ENCODE data around the gene VCAN. TPM values are rescaled to one million over a fixed set of nuclear protein-coding genes. Genes with fewer than 3 reads are reported as not detected.

VCAN gene
- total and polyA plus RNA-seq, 3 donors from 2014 or later = 15.7 to 23.4 (median 22.8) TPM

DNA sequence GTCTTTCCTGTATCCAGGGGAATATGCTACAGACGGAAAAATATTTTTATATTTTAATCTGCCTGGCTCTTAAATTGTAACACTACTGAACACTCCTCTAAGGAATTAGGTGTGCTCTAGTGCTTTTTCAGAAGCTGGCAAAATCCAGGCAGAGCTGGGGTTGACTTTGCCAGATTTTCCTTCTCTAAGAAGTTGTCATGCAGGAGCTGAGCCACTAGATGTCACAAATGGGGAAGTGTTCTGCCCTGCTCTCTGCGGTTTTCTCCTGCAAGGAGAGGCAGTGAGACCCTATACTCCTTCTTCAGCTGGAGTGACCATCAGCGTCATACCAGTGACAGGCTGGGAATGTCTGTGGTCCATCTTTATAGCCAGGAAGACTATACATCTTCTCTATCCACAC lies 136.6 kb downstream of the VCAN start:
- 22 to 30% methylated on average over 3 of the region's 3 CpGs for WGBS, 2 donors
- no peaks in the 10 kb centered on the region for H3K9me3 ChIP-seq
- no peaks in the 10 kb centered on the region for H3K27me3 ChIP-seq
- no peaks in the 10 kb centered on the region for H3K4me1 ChIP-seq
- TF ChIP-seq, protein P1, sequence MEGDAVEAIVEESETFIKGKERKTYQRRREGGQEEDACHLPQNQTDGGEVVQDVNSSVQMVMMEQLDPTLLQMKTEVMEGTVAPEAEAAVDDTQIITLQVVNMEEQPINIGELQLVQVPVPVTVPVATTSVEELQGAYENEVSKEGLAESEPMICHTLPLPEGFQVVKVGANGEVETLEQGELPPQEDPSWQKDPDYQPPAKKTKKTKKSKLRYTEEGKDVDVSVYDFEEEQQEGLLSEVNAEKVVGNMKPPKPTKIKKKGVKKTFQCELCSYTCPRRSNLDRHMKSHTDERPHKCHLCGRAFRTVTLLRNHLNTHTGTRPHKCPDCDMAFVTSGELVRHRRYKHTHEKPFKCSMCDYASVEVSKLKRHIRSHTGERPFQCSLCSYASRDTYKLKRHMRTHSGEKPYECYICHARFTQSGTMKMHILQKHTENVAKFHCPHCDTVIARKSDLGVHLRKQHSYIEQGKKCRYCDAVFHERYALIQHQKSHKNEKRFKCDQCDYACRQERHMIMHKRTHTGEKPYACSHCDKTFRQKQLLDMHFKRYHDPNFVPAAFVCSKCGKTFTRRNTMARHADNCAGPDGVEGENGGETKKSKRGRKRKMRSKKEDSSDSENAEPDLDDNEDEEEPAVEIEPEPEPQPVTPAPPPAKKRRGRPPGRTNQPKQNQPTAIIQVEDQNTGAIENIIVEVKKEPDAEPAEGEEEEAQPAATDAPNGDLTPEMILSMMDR (IDR thresholded peaks at IDR 0.05) = peak in 2 of 3 experiments; percentile 7 to 26
- TF ChIP-seq POLR2A (IDR thresholded peaks at IDR 0.05) = no peak
- H3K36me3 ChIP-seq (ENCODE audit: low read depth, missing control alignments) = no peaks in the 10 kb centered on the region
- no peak overlapping the region for H3K27ac ChIP-seq
- DNase-seq = peak; percentile 41
- no peak overlapping the region for H3K4me3 ChIP-seq
- intact Hi-C loops (cut with DNase I; ENCODE audit: low total_unique reads) = no loop called here

DNA sequence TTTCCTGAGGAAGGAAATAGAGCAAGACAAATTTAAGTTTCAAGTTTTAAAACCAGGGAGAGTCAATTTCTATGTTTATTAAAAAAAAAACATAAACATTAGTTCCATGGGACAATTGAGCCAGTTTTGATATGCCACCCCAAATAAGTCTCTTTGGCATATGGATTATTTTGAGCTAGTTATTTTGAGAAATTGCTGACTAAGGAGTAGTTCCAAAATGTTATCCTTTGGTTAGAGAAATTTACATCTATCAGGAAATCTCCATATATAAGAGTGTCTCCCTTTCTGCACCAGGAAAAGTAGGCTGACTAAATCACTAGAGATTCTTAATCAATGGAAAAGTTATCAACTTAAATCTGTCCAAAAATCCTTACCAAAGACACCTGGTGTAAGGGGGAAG lies 143.3 kb downstream of the VCAN start:
- TF ChIP-seq, protein P1 (IDR thresholded peaks at IDR 0.05) = no peak
- no peak for TF ChIP-seq POLR2A (IDR thresholded peaks at IDR 0.05)
- H3K27me3 ChIP-seq = no peaks in the 10 kb centered on the region
- intact Hi-C loops (cut with DNase I; ENCODE audit: low total_unique reads) = no loop called here

DNA sequence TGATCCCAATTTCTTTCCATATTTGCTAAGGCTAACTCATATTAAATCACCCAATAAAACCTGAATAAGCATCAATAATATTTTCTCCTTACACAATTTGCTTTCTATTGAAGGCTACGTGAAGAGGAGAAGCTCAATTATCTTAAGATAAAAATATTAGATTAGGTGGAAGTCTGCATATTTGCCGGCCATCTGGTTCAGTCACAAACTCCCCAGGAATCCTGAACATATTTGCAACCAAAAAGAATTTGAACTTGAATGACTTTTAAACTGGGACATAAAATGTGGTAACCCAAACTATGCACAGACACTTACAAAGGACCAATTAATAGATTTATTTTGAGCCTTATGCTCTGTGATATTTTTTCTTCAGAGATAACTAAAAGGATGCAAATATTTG lies 156.8 kb downstream of the VCAN start:
- no peak for TF ChIP-seq POLR2A (IDR thresholded peaks at IDR 0.05)
- TF ChIP-seq, protein P1 (IDR thresholded peaks at IDR 0.05) = no peak

More for the DNA sequence above, 143.3 kb downstream of the VCAN start:
- no peaks in the 10 kb centered on the region for H3K4me1 ChIP-seq
- no peak overlapping the region for H3K4me3 ChIP-seq
- no peak for DNase-seq
- H3K36me3 ChIP-seq (ENCODE audit: low read depth, missing control alignments) = no peaks in the 10 kb centered on the region
- H3K27ac ChIP-seq = no peak overlapping the region
- no peaks in the 10 kb centered on the region for H3K9me3 ChIP-seq

More for the DNA sequence above, 156.8 kb downstream of the VCAN start:
- Histone ChIP-seq H3K27me3 (no peaks in the 10 kb centered on the region), H3K4me3 (no peak overlapping the region), H3K36me3 (ENCODE audit: low read depth, missing control alignments) (no peaks in the 10 kb centered on the region), H3K9me3 (no peaks in the 10 kb centered on the region), H3K4me1 (no peaks in the 10 kb centered on the region), H3K27ac (no peak overlapping the region)
- intact Hi-C loops (cut with DNase I; ENCODE audit: low total_unique reads) = no loop called here
- WGBS, 2 donors = 47 to 50% methylated on average over 2 of the region's 2 CpGs
- DNase-seq = no peak

Other genes with a start within 250 kb of the VCAN start
- not detected for gene HAPLN1, start 249.1 kb downstream of the VCAN start, total RNA-seq
- gene HAPLN1, start 249.1 kb downstream of the VCAN start, polyA plus RNA-seq (ENCODE audit: insufficient read depth, low read depth, low replicate concordance) = not detected